Body of pancreas (tissue), 4 donors: ENCODE results near the gene SDHD.

Experiments used
- POLR2A ChIP-seq, 3 donors: fragments of 450-650 bp; IDR thresholded peaks; one replicate each; pipeline ENCODE4 v1.6.1; 2016; ENCODE audit warnings: antibody characterized with exemption in 3 of 3, mild to moderate bottlenecking in 2 of 3
- TF ChIP-seq, protein P1 (sequence below), 7 experiments: fragments of 450-650 bp in 4 of 7; fragments of 200-600 bp in 3 of 7; sonication (generic) in 3 of 7; IDR thresholded peaks; one replicate each; pipeline ENCODE4 v1.5.1; 2016 to 2019; ENCODE audit warnings: antibody characterized with exemption in 7 of 7

DNA sequence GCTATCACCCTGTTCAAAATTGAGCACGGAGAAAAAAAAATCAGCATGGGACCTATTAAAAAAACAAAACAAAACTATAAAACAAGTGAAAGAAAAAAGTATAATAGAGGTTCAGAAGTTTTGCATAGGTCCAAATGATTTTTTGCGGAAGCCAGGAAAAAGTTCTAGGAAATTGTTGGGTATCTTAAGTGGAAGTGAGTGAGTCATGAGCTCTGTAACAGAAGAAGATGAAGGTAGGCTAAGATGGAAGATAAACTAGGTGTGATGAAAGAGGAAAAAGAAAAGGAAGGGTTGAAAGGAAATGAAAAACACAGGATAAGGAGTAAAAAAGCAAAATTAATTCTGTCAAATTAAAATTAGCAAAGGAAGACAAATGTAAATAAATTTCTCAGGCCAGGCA lies 27.8 kb downstream of the SDHD start:
- TF ChIP-seq, protein P1, sequence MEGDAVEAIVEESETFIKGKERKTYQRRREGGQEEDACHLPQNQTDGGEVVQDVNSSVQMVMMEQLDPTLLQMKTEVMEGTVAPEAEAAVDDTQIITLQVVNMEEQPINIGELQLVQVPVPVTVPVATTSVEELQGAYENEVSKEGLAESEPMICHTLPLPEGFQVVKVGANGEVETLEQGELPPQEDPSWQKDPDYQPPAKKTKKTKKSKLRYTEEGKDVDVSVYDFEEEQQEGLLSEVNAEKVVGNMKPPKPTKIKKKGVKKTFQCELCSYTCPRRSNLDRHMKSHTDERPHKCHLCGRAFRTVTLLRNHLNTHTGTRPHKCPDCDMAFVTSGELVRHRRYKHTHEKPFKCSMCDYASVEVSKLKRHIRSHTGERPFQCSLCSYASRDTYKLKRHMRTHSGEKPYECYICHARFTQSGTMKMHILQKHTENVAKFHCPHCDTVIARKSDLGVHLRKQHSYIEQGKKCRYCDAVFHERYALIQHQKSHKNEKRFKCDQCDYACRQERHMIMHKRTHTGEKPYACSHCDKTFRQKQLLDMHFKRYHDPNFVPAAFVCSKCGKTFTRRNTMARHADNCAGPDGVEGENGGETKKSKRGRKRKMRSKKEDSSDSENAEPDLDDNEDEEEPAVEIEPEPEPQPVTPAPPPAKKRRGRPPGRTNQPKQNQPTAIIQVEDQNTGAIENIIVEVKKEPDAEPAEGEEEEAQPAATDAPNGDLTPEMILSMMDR (IDR thresholded peaks at IDR 0.05): no peak
- no peak for TF ChIP-seq POLR2A (IDR thresholded peaks at IDR 0.05)
